ENCODE results near the gene DCAF12L2.
"Not testable (repeated sequence)": the region's sequence is repeated elsewhere in the genome, so short reads cannot be mapped to it uniquely, and the experiment has no call there.

Gene DCAF12L2

GRCh38 chrX:126165721-126166461 lies at the start of gene DCAF12L2:
TSS of gene DCAF12L2 (minus strand) at chrX:126166289. CDS start at chrX:126165924, 365 bp downstream.
- no peak within 1 kb of the TSS for H3K4me3 Mint-ChIP-seq
- H3K36me3 Mint-ChIP-seq: no peaks in the 10 kb centered on the region
- H3K27me3 Mint-ChIP-seq: peaks cover 6% of the 10 kb centered on the region
- H3K27ac Mint-ChIP-seq: no peak within 1 kb of the TSS
- no peaks in the 10 kb centered on the region for H3K9me3 Mint-ChIP-seq
- H3K4me1 Mint-ChIP-seq: no peaks in the 10 kb centered on the region

GRCh38 chrX:126190888-126191287 lies 24.8 kb upstream of the DCAF12L2 start:
- H3K27ac Mint-ChIP-seq, H3K4me3 Mint-ChIP-seq, H3K9me3 Mint-ChIP-seq, H3K36me3 Mint-ChIP-seq, H3K27me3 Mint-ChIP-seq, H3K4me1 Mint-ChIP-seq: not testable (repeated sequence)

- Mint-ChIP-seq H3K4me1 (no peaks in the 10 kb centered on the region), H3K9me3 (no peaks in the 10 kb centered on the region), H3K4me3 (no peak overlapping the region), H3K27me3 (no peaks in the 10 kb centered on the region), H3K36me3 (no peaks in the 10 kb centered on the region), H3K27ac (no peak overlapping the region)
These were observed 11.2 kb upstream of the DCAF12L2 start for GRCh38 chrX:126177133-126177840.

- no peak overlapping the region for H3K4me3 Mint-ChIP-seq
- no peaks in the 10 kb centered on the region for H3K9me3 Mint-ChIP-seq
- H3K4me1 Mint-ChIP-seq: no peaks in the 10 kb centered on the region
- H3K36me3 Mint-ChIP-seq: no peaks in the 10 kb centered on the region
- H3K27ac Mint-ChIP-seq: no peak overlapping the region
- H3K27me3 Mint-ChIP-seq: peaks cover 3% of the 10 kb centered on the region
These were observed 4.6 kb upstream of the DCAF12L2 start for GRCh38 chrX:126170720-126171119.

- peaks cover 3% of the 10 kb centered on the region for H3K27me3 Mint-ChIP-seq
- no peaks in the 10 kb centered on the region for H3K9me3 Mint-ChIP-seq
- no peak overlapping the region for H3K4me3 Mint-ChIP-seq
- no peak overlapping the region for H3K27ac Mint-ChIP-seq
- no peaks in the 10 kb centered on the region for H3K4me1 Mint-ChIP-seq
- H3K36me3 Mint-ChIP-seq: no peaks in the 10 kb centered on the region
These were observed 1.5 kb upstream of the DCAF12L2 start for GRCh38 chrX:126167560-126167959.

- no peak overlapping the region for H3K4me3 Mint-ChIP-seq
- H3K27me3 Mint-ChIP-seq: peaks cover 6% of the 10 kb centered on the region
- no peaks in the 10 kb centered on the region for H3K4me1 Mint-ChIP-seq
- no peaks in the 10 kb centered on the region for H3K9me3 Mint-ChIP-seq
- no peaks in the 10 kb centered on the region for H3K36me3 Mint-ChIP-seq
- no peak overlapping the region for H3K27ac Mint-ChIP-seq
These were observed 728 bp downstream of the DCAF12L2 start for GRCh38 chrX:126165401-126165720.

- peaks cover 6% of the 10 kb centered on the region for H3K27me3 Mint-ChIP-seq
- H3K9me3 Mint-ChIP-seq: no peaks in the 10 kb centered on the region
- no peaks in the 10 kb centered on the region for H3K4me1 Mint-ChIP-seq
- H3K36me3 Mint-ChIP-seq: no peaks in the 10 kb centered on the region
- H3K4me3 Mint-ChIP-seq: no peak overlapping the region
- H3K27ac Mint-ChIP-seq: no peak overlapping the region
These were observed 1.2 kb downstream of the DCAF12L2 start for GRCh38 chrX:126164689-126165400.

GRCh38 chrX:126164226-126164625 lies 1.9 kb downstream of the DCAF12L2 start:
- H3K4me1 Mint-ChIP-seq: no peaks in the 10 kb centered on the region
- no peak overlapping the region for H3K4me3 Mint-ChIP-seq
- peaks cover 6% of the 10 kb centered on the region for H3K27me3 Mint-ChIP-seq
- no peaks in the 10 kb centered on the region for H3K9me3 Mint-ChIP-seq
- H3K27ac Mint-ChIP-seq: no peak overlapping the region
- no peaks in the 10 kb centered on the region for H3K36me3 Mint-ChIP-seq

- Mint-ChIP-seq H3K27me3 (no peaks in the 10 kb centered on the region), H3K4me3 (no peak overlapping the region), H3K36me3 (no peaks in the 10 kb centered on the region), H3K9me3 (no peaks in the 10 kb centered on the region), H3K27ac (no peak overlapping the region), H3K4me1 (no peaks in the 10 kb centered on the region)
These were observed 25.1 kb downstream of the DCAF12L2 start for GRCh38 chrX:126141014-126141413.

- H3K9me3 Mint-ChIP-seq: peaks cover 3% of the 10 kb centered on the region
- H3K27ac Mint-ChIP-seq: no peak overlapping the region
- no peaks in the 10 kb centered on the region for H3K36me3 Mint-ChIP-seq
- H3K27me3 Mint-ChIP-seq: no peaks in the 10 kb centered on the region
- H3K4me1 Mint-ChIP-seq: no peaks in the 10 kb centered on the region
- no peak overlapping the region for H3K4me3 Mint-ChIP-seq
These were observed 28.2 kb downstream of the DCAF12L2 start for GRCh38 chrX:126137899-126138298.

GRCh38 chrX:126124721-126125120 lies 41.4 kb downstream of the DCAF12L2 start:
- Mint-ChIP-seq H3K4me1 (no peaks in the 10 kb centered on the region), H3K27me3 (no peaks in the 10 kb centered on the region), H3K36me3 (no peaks in the 10 kb centered on the region), H3K4me3 (no peak overlapping the region), H3K27ac (no peak overlapping the region), H3K9me3 (no peaks in the 10 kb centered on the region)
